GM23248 (cell line): ENCODE measurements around the gene DLG4. TPM values are rescaled to one million over a fixed set of nuclear protein-coding genes. Genes with fewer than 3 reads are reported as not detected.

Experiments used
- DNase-seq: peaks from one replicate; pipeline ENCODE4 v3.0.0-alpha.2; 2015
- H2AFZ ChIP-seq: fragments of 200-600 bp; sonication (generic); 2 replicates; pipeline ENCODE4 v1.6.1; 2016; ENCODE audit warnings: antibody characterized with exemption
- H3F3A ChIP-seq: fragments of 200-600 bp; sonication (generic); 2 replicates; pipeline ENCODE4 v1.6.1; 2016; ENCODE audit warnings: mild to moderate bottlenecking, antibody characterized with exemption, mixed run types; ENCODE audit not compliant: insufficient read depth
- H3K27ac ChIP-seq: fragments of 200-600 bp; sonication (generic); 2 replicates; pipeline ENCODE4 v1.5.1; 2016; ENCODE audit warnings: mild to moderate bottlenecking
- H3K27me3 ChIP-seq: fragments of 200-600 bp; sonication (generic); replicated peaks from 2 replicates; pipeline ENCODE4 v1.6.1; 2016; ENCODE audit warnings: mild to moderate bottlenecking; ENCODE audit not compliant: insufficient read depth
- H3K36me3 ChIP-seq: fragments of 200-600 bp; sonication (generic); 2 replicates; pipeline ENCODE4 v1.6.1; 2016; ENCODE audit warnings: low read depth, mild to moderate bottlenecking
- H3K4me1 ChIP-seq: fragments of 200-600 bp; sonication (generic); 2 replicates; pipeline ENCODE4 v1.6.1; 2016; ENCODE audit warnings: mild to moderate bottlenecking; ENCODE audit not compliant: insufficient read depth
- H3K4me2 ChIP-seq: fragments of 200-600 bp; sonication (generic); one replicate; pipeline ENCODE4 v1.6.1; 2016; ENCODE audit warnings: mild to moderate bottlenecking; ENCODE audit not compliant: unreplicated experiment
- H3K4me3 ChIP-seq: fragments of 200-600 bp; sonication (generic); 2 replicates; pipeline ENCODE4 v1.5.1; 2016; ENCODE audit warnings: mild to moderate bottlenecking
- H3K79me2 ChIP-seq: fragments of 200-600 bp; sonication (generic); 2 replicates; pipeline ENCODE4 v1.6.1; 2016; ENCODE audit warnings: mild to moderate bottlenecking; ENCODE audit not compliant: insufficient read depth
- H3K9ac ChIP-seq: fragments of 200-600 bp; sonication (generic); 2 replicates; pipeline ENCODE4 v1.6.1; 2016; ENCODE audit warnings: mild to moderate bottlenecking
- H3K9me2 ChIP-seq: fragments of 200-600 bp; sonication (generic); 2 replicates; pipeline ENCODE4 v1.6.1; 2016; ENCODE audit warnings: mixed run types, mild to moderate bottlenecking, moderate library complexity; ENCODE audit not compliant: insufficient read depth
- H3K9me3 ChIP-seq: fragments of 200-600 bp; sonication (generic); one replicate; pipeline ENCODE4 v1.6.1; 2017; ENCODE audit warnings: low read depth
- H4K20me1 ChIP-seq: fragments of 200-600 bp; sonication (generic); 2 replicates; pipeline ENCODE4 v1.6.0; 2016; ENCODE audit not compliant: insufficient read depth
- EZH2 ChIP-seq: fragments of 200-600 bp; sonication (generic); IDR thresholded peaks from 2 replicates; pipeline ENCODE4 v1.6.1; 2018; ENCODE audit warnings: antibody characterized with exemption, mild to moderate bottlenecking; ENCODE audit not compliant: insufficient read depth, poor library complexity, severe bottlenecking
- EZH2phosphoT487 ChIP-seq: fragments of 200-600 bp; sonication (generic); IDR thresholded peaks from 2 replicates; pipeline ENCODE4 v1.6.1; 2018; ENCODE audit warnings: antibody characterized with exemption, moderate library complexity, mild to moderate bottlenecking, low read depth; ENCODE audit not compliant: insufficient read depth
- WGBS, 2 experiments: methylation state at CpG; one replicate each; pipeline ENCODE4 v1.1.6; 2015 to 2017; ENCODE audit warnings: low lambda C conversion rate in 2 of 2, low coverage in 1 of 2; ENCODE audit errors: missing lambda C conversion rate in 2 of 2; 5-methylcytosine and 5-hydroxymethylcytosine counted together
- in situ Hi-C: fragments of 300-500 bp; cut with MboI; formaldehyde crosslinking; loops from 2 replicates; pipeline ENCODE4 v1.15.0; 2020
- polyA plus RNA-seq: library from polyadenylated mRNA; unstranded; fragments of >200 nt; fragmentation: Nextera tagmentation; extraction: Ambion mirVana; gene quantifications from 2 replicates; pipeline ENCODE4 v1.2.1, GENCODE V29; 2016
- total RNA-seq: library from RNA; depleted of rRNA; stranded (reverse); fragments of >200 nt; shearing (Covaris generic); gene quantifications from 2 replicates; pipeline ENCODE4 v1.2.3, GENCODE V29; 2014

The DLG4 gene
- total and polyA plus RNA-seq, 2 experiments from 2014 or later: 1.3 to 13.1 TPM

- Histone ChIP-seq H3K9ac (no peak overlapping the region), H3K4me3 (no peak overlapping the region), H3K79me2 (peaks cover 48% of the 10 kb centered on the region), H4K20me1 (no peaks in the 10 kb centered on the region), H3K4me2 (no peak overlapping the region), H3K4me1 (no peaks in the 10 kb centered on the region), H3K27ac (no peak overlapping the region), H3K27me3 (no peaks in the 10 kb centered on the region), H3K36me3 (peaks cover 21% of the 10 kb centered on the region; the same call in 1 of the 2 replicates), H2AFZ (no peak overlapping the region), H3K9me3 (no peaks in the 10 kb centered on the region), H3F3A (peaks cover 21% of the 10 kb centered on the region; the same call in 1 of the 2 replicates), H3K9me2 (no peaks in the 10 kb centered on the region)
- DNase-seq: no peak
- 76 to 84% methylated on average over 16 to 20 of the region's 21 CpGs for WGBS, 2 experiments
- in situ Hi-C loops: no loop called here
- no peak for TF ChIP-seq EZH2phosphoT487
- no peak for TF ChIP-seq EZH2
These were observed 6.2 kb upstream of the DLG4 start for GRCh38 chr17:7225711-7226331.

- WGBS, 2 experiments: 80% methylated on average over 14 to 15 of the region's 15 CpGs
- Histone ChIP-seq H4K20me1 (no peaks in the 10 kb centered on the region), H2AFZ (no peak overlapping the region), H3K4me3 (no peak overlapping the region), H3K27ac (no peak overlapping the region), H3K27me3 (no peaks in the 10 kb centered on the region), H3K9me2 (no peaks in the 10 kb centered on the region), H3K9me3 (no peaks in the 10 kb centered on the region), H3K4me2 (no peak overlapping the region), H3K9ac (no peak overlapping the region), H3F3A (peaks cover 21% of the 10 kb centered on the region; the same call in 1 of the 2 replicates), H3K79me2 (peaks cover 45% of the 10 kb centered on the region), H3K4me1 (no peaks in the 10 kb centered on the region), H3K36me3 (peaks cover 21% of the 10 kb centered on the region; the same call in 1 of the 2 replicates)
- TF ChIP-seq EZH2 (no peak), EZH2phosphoT487 (no peak)
- DNase-seq: no peak
- in situ Hi-C loops: no loop called here
These were observed 5.0 kb upstream of the DLG4 start for GRCh38 chr17:7224661-7225111.

- H3K4me3 ChIP-seq: no peak overlapping the region
- H3K79me2 ChIP-seq: peaks cover 39% of the 10 kb centered on the region
- no peak overlapping the region for H3K9ac ChIP-seq
- H4K20me1 ChIP-seq: no peaks in the 10 kb centered on the region
- no peak overlapping the region for H3K4me2 ChIP-seq
- no peak for TF ChIP-seq EZH2phosphoT487
- peaks cover 21% of the 10 kb centered on the region; the same call in 1 of the 2 replicates for H3F3A ChIP-seq
- H3K9me3 ChIP-seq: no peaks in the 10 kb centered on the region
- H3K27ac ChIP-seq: no peak overlapping the region
- no peak for DNase-seq
- 82 to 84% methylated on average over 9 to 10 of the region's 10 CpGs for WGBS, 2 experiments
- no peak overlapping the region for H2AFZ ChIP-seq
- no peaks in the 10 kb centered on the region for H3K27me3 ChIP-seq
- H3K36me3 ChIP-seq: peaks cover 21% of the 10 kb centered on the region; the same call in 1 of the 2 replicates
- H3K4me1 ChIP-seq: 0 out of 2 replicates have a peak, but pooled peaks cover 5% of the 10 kb centered on the region
- in situ Hi-C loops: no loop called here
- H3K9me2 ChIP-seq: no peaks in the 10 kb centered on the region
These were observed 4.5 kb upstream of the DLG4 start for GRCh38 chr17:7224110-7224509.

- H3F3A ChIP-seq: peaks cover 21% of the 10 kb centered on the region; the same call in 1 of the 2 replicates
- H2AFZ ChIP-seq: no peak overlapping the region
- H3K27me3 ChIP-seq: no peaks in the 10 kb centered on the region
- H3K9me2 ChIP-seq: no peaks in the 10 kb centered on the region
- WGBS, 2 experiments: 72 to 78% methylated on average over 4 of the region's 4 CpGs
- in situ Hi-C loops: no loop called here
- no peak overlapping the region for H3K27ac ChIP-seq
- H3K4me2 ChIP-seq: no peak overlapping the region
- no peak for TF ChIP-seq EZH2
- no peak for TF ChIP-seq EZH2phosphoT487
- DNase-seq: no peak
- peaks cover 32% of the 10 kb centered on the region for H3K79me2 ChIP-seq
- H3K9ac ChIP-seq: no peak overlapping the region
- no peaks in the 10 kb centered on the region for H3K9me3 ChIP-seq
- 0 out of 2 replicates have a peak, but pooled peaks cover 7% of the 10 kb centered on the region for H3K4me1 ChIP-seq
- H3K4me3 ChIP-seq: no peak overlapping the region
- peaks cover 21% of the 10 kb centered on the region; the same call in 1 of the 2 replicates for H3K36me3 ChIP-seq
- no peaks in the 10 kb centered on the region for H4K20me1 ChIP-seq
These were observed 3.7 kb upstream of the DLG4 start for GRCh38 chr17:7223375-7223774.
